SJCRH30 (cell line): ENCODE measurements around the gene SMIM32. TPM values are rescaled to one million over a fixed set of nuclear protein-coding genes. Genes with fewer than 3 reads are reported as not detected.
A peak's percentile ranks its signal among the peaks of the same experiment; 100 is the strongest.

Source experiments
- DNase-seq, 2 experiments: peaks; one replicate each; pipeline ENCODE4 v3.0.0-alpha.2; 2015 to 2020
- H3K27ac ChIP-seq: fragments of 250-450 bp; sonication (Bioruptor Pico); 2 replicates; pipeline ENCODE4 v1.5.1; 2020; ENCODE audit warnings: mild to moderate bottlenecking, moderate library complexity
- H3K27me3 ChIP-seq: fragments of 250-450 bp; sonication (Bioruptor Pico); 2 replicates; pipeline ENCODE4 v1.5.1; 2020; ENCODE audit warnings: mild to moderate bottlenecking, moderate library complexity
- H3K36me3 ChIP-seq: fragments of 250-450 bp; sonication (Bioruptor Pico); 2 replicates; pipeline ENCODE4 v1.5.1; 2020; ENCODE audit warnings: mild to moderate bottlenecking, moderate library complexity
- H3K4me1 ChIP-seq: fragments of 250-450 bp; sonication (Bioruptor Pico); 2 replicates; pipeline ENCODE4 v1.5.1; 2020; ENCODE audit warnings: mild to moderate bottlenecking, moderate library complexity
- H3K4me3 ChIP-seq: fragments of 250-450 bp; sonication (Bioruptor Pico); 2 replicates; pipeline ENCODE4 v1.5.1; 2020; ENCODE audit warnings: mild to moderate bottlenecking, moderate library complexity
- H3K9me3 ChIP-seq: fragments of 250-450 bp; sonication (Bioruptor Pico); replicated peaks from 2 replicates; pipeline ENCODE4 v1.5.1; 2020; ENCODE audit warnings: mild to moderate bottlenecking, moderate library complexity
- total RNA-seq: library from RNA; depleted of rRNA; stranded (reverse); fragments of >200 nt; shearing (Covaris generic); gene quantifications from 2 replicates; pipeline ENCODE4 v1.2.3, GENCODE V29; 2014; rRNA removed

Gene SMIM32
- total RNA-seq, 1 experiment from 2014 or later, result 0.06 TPM

DNA sequence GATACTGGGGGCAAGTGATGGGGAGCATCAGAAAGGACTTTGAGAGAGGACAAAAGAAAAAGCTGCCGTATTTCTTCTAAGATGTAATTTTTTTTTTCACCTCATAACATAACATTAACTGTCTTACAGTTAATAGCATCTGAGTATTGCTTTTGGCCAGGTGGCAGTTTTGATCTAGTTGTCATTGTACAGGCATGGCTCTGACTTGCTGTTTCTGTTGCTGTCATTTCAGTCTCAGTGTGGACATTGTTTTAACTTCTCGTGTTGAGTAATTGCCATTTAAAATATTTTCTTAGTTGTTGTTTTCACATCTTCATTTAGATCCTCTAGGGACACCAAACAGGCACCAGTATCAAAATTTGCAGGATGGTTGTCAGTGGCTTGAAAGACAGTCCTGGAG is 47.9 kb downstream of the SMIM32 start:
- Histone ChIP-seq H3K9me3 (no peaks in the 10 kb centered on the region), H3K27ac (no peak overlapping the region), H3K27me3 (no peaks in the 10 kb centered on the region), H3K4me1 (no peaks in the 10 kb centered on the region), H3K36me3 (peaks cover 18% of the 10 kb centered on the region; the same call in 1 of the 2 replicates), H3K4me3 (no peak overlapping the region)
- no peak for DNase-seq

DNA sequence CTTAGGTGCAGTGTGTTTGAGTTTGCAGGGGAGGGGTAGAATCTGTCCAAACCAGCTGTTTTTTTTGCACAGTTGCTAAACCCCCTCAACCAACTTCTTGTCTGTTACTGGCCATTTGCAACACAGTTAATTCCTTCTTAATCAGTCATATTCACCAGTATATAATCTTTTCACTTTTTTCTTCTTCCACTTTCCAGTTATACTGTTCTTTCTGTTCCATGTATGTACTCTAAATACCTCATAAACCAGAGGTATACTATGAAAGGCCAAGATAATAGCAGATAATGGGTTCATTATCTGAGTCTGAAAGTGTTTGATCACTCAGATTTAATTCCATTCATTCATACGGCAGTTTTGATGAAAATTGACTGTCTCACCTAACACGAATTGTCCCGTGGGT is 49.2 kb downstream of the SMIM32 start:
- peak in 1 of 2 experiments; percentile 12 for DNase-seq
- Histone ChIP-seq H3K9me3 (no peaks in the 10 kb centered on the region), H3K27ac (no peak overlapping the region), H3K36me3 (peaks cover 14% of the 10 kb centered on the region; the same call in 1 of the 2 replicates), H3K4me3 (no peak overlapping the region), H3K4me1 (no peaks in the 10 kb centered on the region), H3K27me3 (no peaks in the 10 kb centered on the region)

DNA sequence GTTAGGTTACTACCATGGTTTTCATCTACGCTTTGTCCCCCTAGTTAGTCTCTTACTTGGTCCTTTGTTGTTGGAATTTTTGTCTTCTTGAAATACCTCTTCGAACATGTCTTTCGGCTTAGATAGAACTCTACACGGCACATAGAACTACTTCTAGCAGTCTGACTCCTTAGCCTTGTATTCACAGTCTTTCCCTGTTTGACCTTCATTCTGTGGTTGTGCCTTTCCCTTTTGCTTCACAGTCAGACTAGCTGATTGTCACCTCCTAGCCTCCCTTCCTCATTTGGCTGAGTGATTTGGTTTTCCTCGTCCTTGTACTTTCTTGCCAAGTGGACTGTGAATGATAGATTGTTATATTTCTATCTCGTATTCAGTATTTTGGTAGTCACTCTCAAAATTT is 49.6 kb downstream of the SMIM32 start:
- no peak for DNase-seq
- Histone ChIP-seq H3K27ac (no peak overlapping the region), H3K27me3 (no peaks in the 10 kb centered on the region), H3K4me3 (no peak overlapping the region), H3K36me3 (peaks cover 13% of the 10 kb centered on the region; the same call in 1 of the 2 replicates), H3K4me1 (no peaks in the 10 kb centered on the region), H3K9me3 (no peaks in the 10 kb centered on the region)

DNA sequence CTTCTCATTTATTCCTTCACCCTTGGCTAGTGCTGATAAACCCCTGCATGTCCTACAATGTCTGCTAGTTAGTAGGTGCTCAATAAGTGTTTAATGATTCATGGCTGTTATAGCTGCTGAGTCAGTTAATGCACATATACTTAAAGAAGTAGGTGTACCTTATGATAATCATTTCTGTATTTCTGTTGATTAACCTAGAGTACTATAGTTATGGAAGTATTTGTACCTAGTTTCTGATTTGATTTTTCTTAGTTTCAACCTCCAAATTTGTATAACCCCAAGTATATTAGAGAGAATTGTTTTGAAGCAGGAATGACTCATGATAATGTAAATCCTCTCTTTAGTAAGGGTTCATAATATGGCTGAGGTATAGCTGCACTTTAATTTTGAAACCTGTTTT is 51.4 kb downstream of the SMIM32 start:
- H3K4me3 ChIP-seq, result no peak overlapping the region
- DNase-seq, result no peak
- peaks cover 3% of the 10 kb centered on the region; the same call in 1 of the 2 replicates for H3K4me1 ChIP-seq
- H3K27ac ChIP-seq, result no peak overlapping the region
- no peaks in the 10 kb centered on the region for H3K9me3 ChIP-seq
- no peaks in the 10 kb centered on the region for H3K27me3 ChIP-seq
- 0 out of 2 replicates have a peak, but pooled peaks cover 6% of the 10 kb centered on the region for H3K36me3 ChIP-seq

Other genes with a start within 250 kb of the SMIM32 start
- gene LECT2, start 238.2 kb downstream of the SMIM32 start, total RNA-seq, result not detected in 2 replicates
- gene TGFBI, start 164.2 kb downstream of the SMIM32 start, total RNA-seq, result 4.8 TPM in 2 replicates
- 63.4 and 79.5 TPM in 2 replicates for gene SMAD5, start 60.3 kb downstream of the SMIM32 start, total RNA-seq
- gene TRPC7, start 172.4 kb upstream of the SMIM32 start, total RNA-seq, result not detected in 2 replicates